NT2/D1 (cell line): ENCODE data around the gene NPLOC4.

ENCODE experiments used
- SUZ12 ChIP-seq: IDR thresholded peaks from 2 replicates; pipeline ENCODE4 v1.6.1; 2011; ENCODE audit not compliant: insufficient read length, insufficient read depth; ENCODE audit errors: extremely low read depth
- YY1 ChIP-seq: IDR thresholded peaks from 2 replicates; pipeline ENCODE4 v1.6.1; 2011; ENCODE audit not compliant: insufficient read length, insufficient read depth

DNA sequence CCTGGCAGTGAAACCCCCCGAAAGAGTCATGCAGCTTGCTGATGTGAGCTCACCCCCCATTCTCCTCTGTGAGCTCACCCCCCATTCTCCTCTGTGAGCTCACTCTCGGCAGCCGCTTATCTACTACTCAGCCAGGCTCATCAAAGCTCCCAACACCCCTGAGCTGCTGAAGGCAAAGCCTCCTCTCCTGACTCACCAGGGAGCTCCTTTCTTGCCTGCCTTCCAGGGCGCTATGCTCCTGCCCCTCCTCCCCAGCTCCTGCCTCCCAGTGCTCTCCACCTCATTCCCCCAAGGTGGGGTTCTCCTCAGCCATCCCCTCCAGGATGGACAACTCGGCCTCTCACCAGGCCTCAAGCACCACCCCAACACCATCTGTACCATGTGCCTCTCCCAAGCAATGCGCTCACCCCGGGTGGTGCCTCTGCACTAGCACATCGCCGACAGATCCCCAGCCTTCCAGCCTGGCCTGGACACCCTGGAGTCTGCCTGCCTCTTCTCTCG, 57.0 kb downstream of the NPLOC4 start:
- TF ChIP-seq YY1 (no peak), SUZ12 (no peak)
